Ishikawa (cell line): ENCODE data around the gene PKMYT1.

Source experiments
- CREB1 ChIP-seq: IDR thresholded peaks from 2 replicates; pipeline ENCODE4 v1.6.1; 2012; ENCODE audit warnings: low read depth
- EP300 ChIP-seq: IDR thresholded peaks from 2 replicates; pipeline ENCODE4 v1.6.1; 2012; ENCODE audit warnings: borderline replicate concordance
- TAF1 ChIP-seq: IDR thresholded peaks from 2 replicates; pipeline ENCODE4 v1.6.1; 2012; ENCODE audit warnings: low read depth, mild to moderate bottlenecking
- YY1 ChIP-seq: IDR thresholded peaks from 2 replicates; pipeline ENCODE4 v1.6.1; 2012; ENCODE audit warnings: low read depth

DNA sequence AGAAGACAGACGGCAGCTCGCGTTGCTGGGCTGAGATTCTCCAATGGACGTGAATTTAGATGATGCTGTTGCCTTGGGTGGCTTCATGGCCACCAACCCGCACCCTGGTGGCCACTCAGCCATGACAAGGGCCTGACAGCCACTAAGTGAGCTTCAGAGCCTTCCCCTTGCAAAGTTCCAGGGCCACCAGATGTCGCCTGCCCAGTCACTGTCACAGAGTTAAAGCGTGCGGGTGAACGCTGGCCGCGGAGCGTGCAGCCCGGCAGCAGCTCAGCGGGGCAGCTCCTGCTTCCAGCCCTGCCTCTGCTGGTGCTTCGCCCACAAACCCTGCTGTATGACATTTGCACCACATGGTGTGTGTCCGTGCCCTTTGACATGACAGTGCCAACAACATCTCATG lies 29.5 kb downstream of the PKMYT1 start:
- TF ChIP-seq YY1 = no peak
- no peak for TF ChIP-seq TAF1
- TF ChIP-seq EP300 = no peak
- no peak for TF ChIP-seq CREB1
